ENCODE measurements around the gene AIFM3.
"Not testable (repeated sequence)": the region's sequence is repeated elsewhere in the genome, so short reads cannot be mapped to it uniquely, and the experiment has no call there.

The AIFM3 gene

GRCh38 chr22:20937794-20938671 is 29.0 kb upstream of the AIFM3 start:
- Histone ChIP-seq H3K4me3 (no peak overlapping the region), H3K9me3 (ENCODE audit: low read depth, low read length) (no peaks in the 10 kb centered on the region), H3K27ac (peak overlapping the region; percentile 46; the same call in 1 of the 2 replicates), H3K9ac (ENCODE audit: insufficient read length) (no peak overlapping the region), H3K36me3 (ENCODE audit: insufficient read depth, low read length) (peaks cover 55% of the 10 kb centered on the region)
- no peak for TF ChIP-seq EZH2 (IDR thresholded peaks at IDR 0.05)
- TF ChIP-seq FOXP2 (optimal IDR thresholded peaks at IDR 0.05; ENCODE audit: control extremely low read depth, extremely low read length, insufficient read depth): no peak
- no peak for TF ChIP-seq POLR2AphosphoS5 (IDR thresholded peaks at IDR 0.05; ENCODE audit: borderline replicate concordance, low read depth, low read length)
- DNase-seq (ENCODE audit: low read depth, low spot score): no peak

- not testable (repeated sequence) for H3K4me3 ChIP-seq; DNase-seq (ENCODE audit: low read depth, low spot score); H3K9me3 ChIP-seq (ENCODE audit: low read depth, low read length); H3K9ac ChIP-seq (ENCODE audit: insufficient read length)
- Histone ChIP-seq H3K27ac (peak overlapping the region; percentile 62; the same call in 1 of the 2 replicates), H3K36me3 (ENCODE audit: insufficient read depth, low read length) (peaks cover 51% of the 10 kb centered on the region)
These were observed 27.4 kb upstream of the AIFM3 start for GRCh38 chr22:20939457-20940185.

- no peak for TF ChIP-seq EZH2 (IDR thresholded peaks at IDR 0.05)
- no peak for TF ChIP-seq POLR2AphosphoS5 (IDR thresholded peaks at IDR 0.05; ENCODE audit: borderline replicate concordance, low read depth, low read length)
- TF ChIP-seq FOXP2 (optimal IDR thresholded peaks at IDR 0.05; ENCODE audit: control extremely low read depth, extremely low read length, insufficient read depth): no peak
- no peak for DNase-seq (ENCODE audit: low read depth, low spot score)
- no peaks in the 10 kb centered on the region for H3K9me3 ChIP-seq (ENCODE audit: low read depth, low read length)
These were observed 26.8 kb upstream of the AIFM3 start for GRCh38 chr22:20940186-20940651.

GRCh38 chr22:20940904-20941385 is 26.1 kb upstream of the AIFM3 start:
- Histone ChIP-seq H3K9ac (ENCODE audit: insufficient read length) (no peak overlapping the region), H3K4me3 (no peak overlapping the region), H3K9me3 (ENCODE audit: low read depth, low read length) (no peaks in the 10 kb centered on the region), H3K36me3 (ENCODE audit: insufficient read depth, low read length) (peaks cover 43% of the 10 kb centered on the region), H3K27ac (no peak overlapping the region)
- TF ChIP-seq EZH2 (IDR thresholded peaks at IDR 0.05) (no peak), POLR2AphosphoS5 (IDR thresholded peaks at IDR 0.05; ENCODE audit: borderline replicate concordance, low read depth, low read length) (no peak), FOXP2 (optimal IDR thresholded peaks at IDR 0.05; ENCODE audit: control extremely low read depth, extremely low read length, insufficient read depth) (no peak)
- no peak for DNase-seq (ENCODE audit: low read depth, low spot score)

More at GRCh38 chr22:20940186-20940651, 26.8 kb upstream of the AIFM3 start:
- peaks cover 45% of the 10 kb centered on the region for H3K36me3 ChIP-seq (ENCODE audit: insufficient read depth, low read length)
- no peak overlapping the region for H3K27ac ChIP-seq
- no peak overlapping the region for H3K4me3 ChIP-seq
- no peak overlapping the region for H3K9ac ChIP-seq (ENCODE audit: insufficient read length)

- not testable (repeated sequence) for H3K27ac ChIP-seq; DNase-seq (ENCODE audit: low read depth, low spot score); H3K4me3 ChIP-seq; H3K9ac ChIP-seq (ENCODE audit: insufficient read length); H3K9me3 ChIP-seq (ENCODE audit: low read depth, low read length)
- peaks cover 34% of the 10 kb centered on the region for H3K36me3 ChIP-seq (ENCODE audit: insufficient read depth, low read length)
These were observed 24.7 kb upstream of the AIFM3 start for GRCh38 chr22:20942203-20942902.

GRCh38 chr22:20943104-20943933 is 23.7 kb upstream of the AIFM3 start:
- TF ChIP-seq POLR2AphosphoS5 (IDR thresholded peaks at IDR 0.05; ENCODE audit: borderline replicate concordance, low read depth, low read length) (no peak), FOXP2 (optimal IDR thresholded peaks at IDR 0.05; ENCODE audit: control extremely low read depth, extremely low read length, insufficient read depth) (no peak), EZH2 (IDR thresholded peaks at IDR 0.05) (no peak)
- H3K27ac ChIP-seq: no peak overlapping the region
- H3K9ac ChIP-seq (ENCODE audit: insufficient read length): no peak overlapping the region

GRCh38 chr22:20944042-20944441 is 23.0 kb upstream of the AIFM3 start:
- DNase-seq (ENCODE audit: low read depth, low spot score): no peak
- H3K4me3 ChIP-seq: no peak overlapping the region
- H3K9ac ChIP-seq (ENCODE audit: insufficient read length): no peak overlapping the region
- TF ChIP-seq EZH2 (IDR thresholded peaks at IDR 0.05): no peak
- no peak for TF ChIP-seq FOXP2 (optimal IDR thresholded peaks at IDR 0.05; ENCODE audit: control extremely low read depth, extremely low read length, insufficient read depth)
- TF ChIP-seq POLR2AphosphoS5 (IDR thresholded peaks at IDR 0.05; ENCODE audit: borderline replicate concordance, low read depth, low read length): no peak
- H3K27ac ChIP-seq: no peak overlapping the region
- H3K36me3 ChIP-seq (ENCODE audit: insufficient read depth, low read length): peaks cover 35% of the 10 kb centered on the region
- no peaks in the 10 kb centered on the region for H3K9me3 ChIP-seq (ENCODE audit: low read depth, low read length)

More at GRCh38 chr22:20943104-20943933, 23.7 kb upstream of the AIFM3 start:
- H3K4me3 ChIP-seq: no peak overlapping the region
- peaks cover 29% of the 10 kb centered on the region for H3K36me3 ChIP-seq (ENCODE audit: insufficient read depth, low read length)
- DNase-seq (ENCODE audit: low read depth, low spot score): no peak
- no peaks in the 10 kb centered on the region for H3K9me3 ChIP-seq (ENCODE audit: low read depth, low read length)
